GM12878 (cell line): ENCODE data around the gene TNKS1BP1. TPM values are rescaled to one million over a fixed set of nuclear protein-coding genes. Genes with fewer than 3 reads are reported as not detected.

Experiments used
- BCL11A ChIP-seq: IDR thresholded peaks from 2 replicates; pipeline ENCODE4 v1.6.1; 2011; ENCODE audit warnings: low read depth, low read length
- BCLAF1 ChIP-seq: fragments of 450-650 bp; IDR thresholded peaks from 2 replicates; pipeline ENCODE4 v1.6.1; 2017; ENCODE audit warnings: antibody characterized with exemption, mild to moderate bottlenecking, moderate library complexity
- EGR1 ChIP-seq, 2 experiments: IDR thresholded peaks; 1 replicate in 1 of 2; 2 replicates in 1 of 2; pipeline ENCODE4 v1.6.1; 2011 to 2012; ENCODE audit warnings: low read depth in 2 of 2, low read length in 2 of 2, borderline replicate concordance in 1 of 2, mild to moderate bottlenecking in 1 of 2, moderate library complexity in 1 of 2
- GATAD2B ChIP-seq: fragments of 450-650 bp; conservative IDR thresholded peaks from 2 replicates; pipeline ENCODE4 v1.6.1; 2017; ENCODE audit warnings: low read depth, mild to moderate bottlenecking, moderate library complexity
- HDGF ChIP-seq: fragments of 450-650 bp; IDR thresholded peaks from 2 replicates; pipeline ENCODE4 v1.6.1; 2016; ENCODE audit warnings: antibody characterized with exemption
- PAX5 ChIP-seq: IDR thresholded peaks from 2 replicates; pipeline ENCODE4 v1.6.1; 2011; ENCODE audit warnings: low read depth, low read length, borderline replicate concordance
- PRDM15 ChIP-seq: fragments of 450-650 bp; formaldehyde crosslinking; IDR thresholded peaks from 2 replicates; pipeline ENCODE4 v1.4.0; 2020; ENCODE audit warnings: mild to moderate bottlenecking, moderate library complexity
- REST ChIP-seq: IDR thresholded peaks from 2 replicates; pipeline ENCODE4 v1.6.1; 2012; ENCODE audit warnings: mild to moderate bottlenecking, low read depth, low read length
- SKIL ChIP-seq: fragments of 450-650 bp; IDR thresholded peaks from 2 replicates; pipeline ENCODE4 v1.6.1; 2017; ENCODE audit warnings: mild to moderate bottlenecking, low read depth, inconsistent platforms; ENCODE audit not compliant: poor library complexity, severe bottlenecking
- ZBTB11 ChIP-seq: fragments of 450-650 bp; formaldehyde crosslinking; IDR thresholded peaks from 2 replicates; pipeline ENCODE4 v1.5.0; 2022; ENCODE audit warnings: mild to moderate bottlenecking, missing genetic modification characterization
- ZNF207 ChIP-seq: fragments of 450-650 bp; IDR thresholded peaks from 2 replicates; pipeline ENCODE4 v1.6.1; 2014; ENCODE audit warnings: antibody characterized with exemption, mild to moderate bottlenecking, borderline replicate concordance
- ZNF24 ChIP-seq: fragments of 450-650 bp; IDR thresholded peaks from 2 replicates; pipeline ENCODE4 v1.6.1; 2017; ENCODE audit warnings: antibody characterized with exemption, mild to moderate bottlenecking
- polyA plus RNA-seq, 11 experiments: library from polyadenylated mRNA; depleted of rRNA in 4 of 11; unstranded in 6 of 11; stranded (reverse) in 5 of 11; fragments of >200 nt; fragmentation: Nextera tagmentation in 4 of 11; fragmentation: Illumina TruSeq in 1 of 11; extraction: Ambion mirVana in 4 of 11; extraction: Trizol in 1 of 11; gene quantifications; 1 replicate in 1 of 11; 2 replicates in 10 of 11; pipeline versions ENCODE4 v1.2.1 to v1.2.3, GENCODE V29; 2011 to 2016; ENCODE audit warnings: inconsistent platforms in 2 of 11, missing spikeins in 2 of 11, low read depth in 1 of 11
- total RNA-seq, 4 experiments: library from RNA; depleted of rRNA in 3 of 4; stranded (reverse); fragments of >200 nt in 3 of 4; fragmentation: Illumina TruSeq in 1 of 4; extraction: Trizol in 1 of 4; gene quantifications; 2 replicates each; pipeline versions ENCODE4 v1.2.1 to v1.2.3, GENCODE V29; 2013 to 2021

TNKS1BP1 gene
- total and polyA plus RNA-seq, 10 of the 15 experiments (the other 5 are each of a cell fraction or from before 2014, with no cell fraction given) = 0.26 to 15.8 (median 4.3) TPM

GRCh38 chr11:57335343-57336110, 10.8 kb upstream of the TNKS1BP1 start, which contains the start of gene SSRP1 (continued):
- TF ChIP-seq ZNF24 = no peak
- peak in 1 of 2 experiments; percentile 84; a peak in 2 of 3 replicates for TF ChIP-seq EGR1 (IDR thresholded peaks at IDR 0.05; ENCODE audit: borderline replicate concordance in 1 of 2, low read depth in 2 of 2, low read length in 2 of 2)
- no peak for TF ChIP-seq REST
- no peak for TF ChIP-seq ZNF207
- TF ChIP-seq HDGF = no peak
- 0 out of 2 replicates have a peak, but pooled peaks have one; percentile 10 for TF ChIP-seq ZBTB11 (CRISPR knock-in tag)
- TF ChIP-seq GATAD2B = no peak
- no peak for TF ChIP-seq PAX5
- peak; percentile 81 for TF ChIP-seq BCLAF1
- no peak for TF ChIP-seq SKIL
- TF ChIP-seq BCL11A = no peak
- no peak for TF ChIP-seq PRDM15
